Uterine smooth muscle cell (primary cell): ENCODE results near the gene TRIM10. TPM values are rescaled to one million over a fixed set of nuclear protein-coding genes. Genes with fewer than 3 reads are reported as not detected.

Experiments
- total RNA-seq: library from RNA; depleted of rRNA; stranded (reverse); fragments of >200 nt; gene quantifications from 2 replicates; pipeline ENCODE4 v1.2.3, GENCODE V29; 2014

The TRIM10 gene
- 0.12 TPM in 1 of 2 replicates, not detected in the other for total RNA-seq

GRCh38 chr6:30160785-30161531 is at the start of gene TRIM10:
Gene TRIM10 (minus strand): TSS chr6:30161211. CDS start chr6:30160858, 353 bp downstream.

GRCh38 chr6:30163090-30163917 is 2.3 kb upstream of the TRIM10 start, which contains the start of gene TRIM15:
Gene TRIM15 (plus strand): TSS chr6:30163546. CDS start chr6:30163685, 139 bp downstream.

GRCh38 chr6:30135757-30136156 is 25.3 kb downstream of the TRIM10 start, which contains the start of gene TRIM40:
Gene TRIM40 (plus strand): TSS chr6:30136140. CDS start chr6:30137037, 897 bp downstream.

GRCh38 chr6:30113003-30113759 is 47.8 kb downstream of the TRIM10 start, which contains the start of gene TRIM31:
Gene TRIM31 (minus strand): TSS chr6:30113090. CDS start chr6:30112805, 285 bp downstream.

Other genes starting within 250 kb of the TRIM10 start
- 202 and 369 TPM in 2 replicates for gene HLA-A, start 218.7 kb downstream of the TRIM10 start, total RNA-seq
- 34.8 and 39.0 TPM in 2 replicates for gene POLR1H, start 99.9 kb downstream of the TRIM10 start, total RNA-seq
- 10.3 and 11.9 TPM in 2 replicates for gene PPP1R11, start 94.0 kb downstream of the TRIM10 start, total RNA-seq
- not detected in 2 replicates for gene RNF39, start 85.4 kb downstream of the TRIM10 start, total RNA-seq
- gene TRIM31, start 48.1 kb downstream of the TRIM10 start, total RNA-seq, result not detected in 2 replicates
- gene TRIM40, start 25.1 kb downstream of the TRIM10 start, total RNA-seq, result not detected in 2 replicates
- gene TRIM15, start 2.3 kb upstream of the TRIM10 start, total RNA-seq, result not detected in 2 replicates
- 24.0 and 28.9 TPM in 2 replicates for gene TRIM26, start 52.2 kb upstream of the TRIM10 start, total RNA-seq
- gene TRIM39, start 165.7 kb upstream of the TRIM10 start, total RNA-seq, result 8.4 and 13.9 TPM in 2 replicates
- gene RPP21, start 183.9 kb upstream of the TRIM10 start, total RNA-seq, result 28.9 and 30.0 TPM in 2 replicates